ENCODE results near the gene FCRLB.
"Not testable (repeated sequence)": the region's sequence is repeated elsewhere in the genome, so short reads cannot be mapped to it uniquely, and the experiment has no call there.

The FCRLB gene

GRCh38 chr1:161740921-161741320, 19.6 kb downstream of the FCRLB start:
- DNase-seq (ENCODE audit: low read depth in 2 of 2) = no peak

- DNase-seq (ENCODE audit: low read depth in 2 of 2) = no peak
These were observed 21.9 kb downstream of the FCRLB start for GRCh38 chr1:161743231-161743630.

DNA sequence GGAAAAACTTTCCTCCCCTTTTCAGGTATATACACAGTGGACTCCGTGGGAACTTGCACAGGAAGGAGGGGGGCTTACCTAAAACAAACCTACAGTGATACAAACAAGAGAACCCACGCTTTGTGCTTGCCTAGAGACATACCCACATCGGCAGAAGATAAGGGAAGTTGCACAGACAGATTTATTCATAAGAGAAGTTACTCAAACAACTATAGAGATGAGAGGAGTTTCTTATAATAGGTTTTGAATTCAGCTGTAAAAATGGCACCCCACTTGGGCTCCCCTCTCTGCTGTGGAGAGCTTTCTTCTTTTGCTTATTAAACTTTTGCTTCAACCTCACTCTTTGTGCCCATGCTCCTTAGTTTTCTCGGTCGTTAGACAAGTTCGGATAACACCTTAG, 26.5 kb downstream of the FCRLB start:
- DNase-seq (ENCODE audit: low read depth in 2 of 2) = no peak

DNA sequence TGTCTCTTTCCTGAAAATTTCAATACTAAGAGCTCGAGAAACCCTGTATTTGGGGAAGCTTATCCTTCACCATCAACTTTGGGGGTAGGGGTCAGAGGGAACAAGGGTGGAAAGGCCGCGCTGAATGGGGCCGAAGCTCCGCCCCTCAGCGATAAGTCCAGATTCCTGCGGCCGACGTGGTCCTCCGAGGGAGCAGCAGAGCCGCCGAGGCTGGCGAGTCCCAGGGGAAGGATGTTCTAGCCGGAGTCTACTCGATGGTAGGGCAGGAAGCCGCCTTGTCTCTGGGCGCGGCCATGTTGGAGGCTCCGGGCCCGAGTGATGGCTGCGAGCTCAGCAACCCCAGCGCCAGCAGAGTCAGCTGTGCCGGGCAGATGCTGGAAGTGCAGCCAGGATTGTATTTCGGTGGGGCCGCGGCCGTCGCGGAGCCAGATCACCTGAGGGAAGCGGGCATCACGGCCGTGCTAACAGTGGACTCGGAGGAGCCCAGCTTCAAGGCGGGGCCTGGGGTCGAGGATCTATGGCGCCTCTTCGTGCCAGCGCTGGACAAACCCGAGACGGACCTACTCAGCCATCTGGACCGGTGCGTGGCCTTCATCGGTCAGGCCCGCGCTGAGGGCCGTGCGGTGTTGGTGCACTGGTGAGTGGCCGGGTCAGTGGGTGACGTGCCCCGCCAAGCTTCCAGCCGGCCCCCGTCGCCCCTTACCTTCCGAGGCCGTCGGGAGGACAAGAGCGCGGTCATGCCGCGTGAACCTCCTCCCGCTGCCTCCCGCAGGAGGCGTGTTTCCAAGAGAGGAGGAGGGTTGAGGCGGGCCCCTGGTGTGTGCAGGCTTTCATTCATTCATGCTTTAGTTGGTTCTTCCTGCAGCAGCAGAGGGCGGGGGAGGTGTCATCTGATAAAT, 28.4 kb downstream of the FCRLB start, which contains the start of gene DUSP12:
DUSP12 (plus strand) TSS at position 278 of the 899 bp plus-strand sequence; CDS start at position 294, 16 bp downstream.
- DNase-seq (ENCODE audit: low read depth in 2 of 2) = peak; percentile 83 to 84

DNA sequence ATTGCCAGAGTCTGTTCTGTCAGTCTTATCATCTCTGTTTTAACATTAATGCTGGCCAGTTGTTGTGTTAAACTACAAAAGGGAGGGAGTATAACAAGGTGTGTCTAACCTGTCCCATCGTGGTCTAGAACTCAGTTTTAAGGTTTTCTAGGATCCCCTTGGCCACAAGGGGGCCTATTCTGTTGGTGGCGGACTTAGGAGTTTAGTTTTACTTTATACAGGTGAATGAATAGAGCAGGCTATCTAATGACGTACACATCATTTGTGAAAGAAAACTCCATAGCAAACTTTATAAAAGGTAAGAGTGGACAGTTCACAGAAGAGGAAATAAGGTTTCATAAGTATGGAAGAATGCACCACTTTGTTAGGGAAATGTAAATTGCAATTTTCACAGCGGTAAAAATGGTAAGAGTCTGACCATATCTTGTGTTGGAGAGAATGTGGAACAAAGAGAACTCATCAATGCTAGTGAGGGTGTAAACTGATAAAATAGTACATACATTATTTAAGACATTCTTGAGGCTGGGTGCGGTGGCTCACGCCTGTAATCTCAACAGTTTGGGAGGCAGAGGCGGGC, 42.3 kb downstream of the FCRLB start:
- no peak for DNase-seq (ENCODE audit: low read depth in 2 of 2)

GRCh38 chr1:161766102-161766981, 45.0 kb downstream of the FCRLB start, which contains the start of gene ATF6:
TSS of gene ATF6 (plus strand) at chr1:161766320. CDS start at chr1:161766361, 41 bp downstream.
- peak; percentile 62 to 69 for DNase-seq (ENCODE audit: low read depth in 2 of 2)

- DNase-seq (ENCODE audit: low read depth in 2 of 2) = no peak
These were observed 47.1 kb downstream of the FCRLB start for GRCh38 chr1:161768461-161768860.

DNA sequence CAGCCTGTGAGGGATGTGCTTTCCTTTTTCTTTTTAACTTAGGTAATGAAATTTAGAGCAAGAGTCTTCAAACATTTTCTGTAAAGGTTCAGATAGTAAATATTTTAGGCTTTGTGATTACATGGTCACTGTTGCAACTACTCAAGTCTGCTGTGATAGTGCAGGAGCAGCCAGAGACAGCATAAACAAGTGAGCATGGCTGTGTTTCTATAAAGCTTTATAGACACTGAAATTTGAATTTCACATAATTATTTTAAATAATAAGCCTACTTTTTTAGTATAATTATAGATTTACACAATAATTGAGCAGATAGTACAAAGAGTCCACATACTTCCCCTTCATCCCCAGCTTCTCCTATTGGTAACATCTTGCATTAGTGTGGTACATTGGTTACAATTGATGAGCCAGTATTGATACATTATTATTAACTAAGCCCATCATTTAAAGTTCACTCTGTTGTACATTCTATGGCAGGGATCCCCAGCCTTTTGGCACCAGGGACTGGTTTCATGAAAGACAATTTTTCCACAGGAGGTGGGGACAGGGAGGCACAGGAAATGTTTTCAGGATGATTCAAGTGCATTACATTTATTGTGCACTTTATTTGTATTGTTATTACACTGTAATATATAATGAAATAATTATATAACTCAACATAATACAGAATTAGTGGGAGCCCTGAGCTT, 47.8 kb downstream of the FCRLB start:
- DNase-seq (ENCODE audit: low read depth in 2 of 2) = no peak

DNA sequence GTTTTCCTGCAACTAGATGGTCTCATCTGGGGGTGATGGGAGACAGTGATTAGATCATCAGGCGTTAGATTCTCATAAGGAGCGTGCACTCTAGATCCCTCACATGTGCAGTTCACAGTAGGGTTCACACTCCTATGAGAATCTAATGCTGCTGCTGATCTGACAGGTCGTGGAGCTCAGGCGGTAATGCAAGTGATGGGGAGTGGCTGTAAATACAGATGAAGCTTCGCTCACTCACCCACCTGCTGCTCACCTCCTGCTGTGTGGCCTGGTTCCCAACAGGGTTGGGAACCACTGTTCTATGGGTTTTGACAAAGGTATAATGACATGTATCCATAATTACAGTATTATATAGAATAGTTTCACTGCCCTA, 48.3 kb downstream of the FCRLB start:
- not testable (repeated sequence) for DNase-seq (ENCODE audit: low read depth in 2 of 2)

DNA sequence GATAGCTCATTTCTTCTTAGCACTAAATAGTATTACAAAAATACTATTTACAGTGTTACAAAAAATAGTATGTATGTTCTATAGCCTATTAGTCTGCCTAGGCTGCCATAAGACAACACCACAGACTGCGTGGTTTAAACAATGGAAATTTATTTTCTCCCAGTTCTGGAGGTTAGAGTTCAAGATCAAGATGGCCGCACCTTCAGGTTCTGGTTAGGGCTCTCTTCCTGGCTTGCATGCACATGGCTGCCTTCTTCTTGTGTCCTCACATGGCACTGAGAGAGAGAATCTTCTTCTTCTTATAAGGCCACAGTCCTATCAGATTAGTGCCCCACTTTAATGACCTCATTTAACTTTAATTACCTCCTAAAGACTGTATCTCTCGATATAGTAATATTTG, 48.9 kb downstream of the FCRLB start:
- no peak for DNase-seq (ENCODE audit: low read depth in 2 of 2)

DNA sequence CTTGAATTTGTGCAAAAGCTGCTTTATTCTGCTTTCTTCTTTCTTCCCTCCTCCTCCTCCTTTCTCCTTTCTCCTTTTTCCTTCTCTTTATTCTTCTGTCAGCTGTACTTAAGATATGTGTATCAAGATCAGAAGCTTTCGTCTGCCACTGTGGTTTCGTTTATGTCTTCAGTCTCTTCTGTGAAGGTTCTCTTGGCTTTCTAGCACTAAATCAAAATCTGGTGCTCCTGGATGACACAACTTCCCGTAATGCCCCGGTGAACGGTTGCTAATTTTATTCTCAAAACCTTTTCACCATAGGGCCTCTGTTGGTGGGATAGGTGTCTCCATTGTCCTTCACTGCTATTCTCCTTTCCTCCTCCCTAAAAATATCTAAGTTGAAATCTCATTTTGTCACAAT, 49.8 kb downstream of the FCRLB start:
- no peak for DNase-seq (ENCODE audit: low read depth in 2 of 2)

GRCh38 chr1:161771973-161772372, 50.6 kb downstream of the FCRLB start:
- no peak for DNase-seq (ENCODE audit: low read depth in 2 of 2)

GRCh38 chr1:161772397-161772796, 51.1 kb downstream of the FCRLB start:
- DNase-seq (ENCODE audit: low read depth in 2 of 2) = no peak

GRCh38 chr1:161773791-161774190, 52.4 kb downstream of the FCRLB start:
- no peak for DNase-seq (ENCODE audit: low read depth in 2 of 2)

DNA sequence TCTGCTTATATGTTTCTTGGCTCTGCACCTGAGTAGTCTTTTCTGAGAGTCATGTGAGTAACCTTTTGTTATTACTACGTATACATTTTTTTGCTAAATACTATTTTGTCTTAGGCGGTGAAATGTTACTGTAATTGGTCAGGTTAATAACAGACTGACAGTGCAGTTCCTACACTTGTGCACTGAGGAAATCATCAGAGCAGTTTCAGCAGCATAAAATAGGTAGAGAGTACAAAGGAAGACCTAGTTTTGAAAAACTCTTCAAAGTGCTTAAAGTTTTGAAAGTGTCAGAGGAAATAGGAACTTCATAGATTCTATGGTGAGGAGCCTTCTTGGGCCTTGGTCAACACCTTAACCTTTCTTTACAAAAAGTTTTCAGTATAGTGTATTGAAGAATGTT, 55.9 kb downstream of the FCRLB start:
- no peak for DNase-seq (ENCODE audit: low read depth in 2 of 2)

All from stimulated activated CD8-positive, alpha-beta memory T cell treated with anti-CD3 and anti-CD28 coated beads, Interleukin-2, amount 100 ng/mL, for 48 hours (primary cell).